GM08714 (cell line): ENCODE data around the gene CD96.
"Not testable (repeated sequence)": the region's sequence is repeated elsewhere in the genome, so short reads cannot be mapped to it uniquely, and the experiment has no call there.

Experiments
- H3K4me3 ChIP-seq: fragments of 200-500 bp; sonication (Bioruptor generic); 2 replicates; pipeline ENCODE4 v1.5.1; 2014; ENCODE audit warnings: mild to moderate bottlenecking, low read length, inconsistent platforms
- ZNF274 ChIP-seq: IDR thresholded peaks from 2 replicates; pipeline ENCODE4 v1.6.1; 2012; ENCODE audit warnings: mild to moderate bottlenecking, low read depth, low read length

CD96 gene

DNA sequence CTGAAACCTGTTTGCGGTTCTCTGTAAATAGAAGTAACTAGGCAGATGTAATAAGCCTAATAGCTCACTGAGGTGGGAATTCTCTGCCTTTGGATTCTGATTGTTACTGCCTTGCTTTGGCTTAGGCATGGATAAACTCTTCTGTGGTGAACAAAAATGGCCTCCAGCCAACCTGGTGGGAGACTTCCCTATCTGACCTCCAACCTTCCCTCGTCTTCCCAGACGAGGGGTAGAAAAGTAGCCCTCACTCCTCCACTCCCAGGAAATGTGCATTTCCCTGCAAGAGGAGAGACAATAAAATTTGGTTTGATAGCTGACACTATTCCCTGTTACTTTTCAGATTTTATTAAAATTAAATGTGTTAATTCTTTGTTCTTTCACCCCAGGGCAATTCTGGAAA is 606 bp upstream of the CD96 start:
- no peak for TF ChIP-seq ZNF274
- no peak overlapping the region for H3K4me3 ChIP-seq

DNA sequence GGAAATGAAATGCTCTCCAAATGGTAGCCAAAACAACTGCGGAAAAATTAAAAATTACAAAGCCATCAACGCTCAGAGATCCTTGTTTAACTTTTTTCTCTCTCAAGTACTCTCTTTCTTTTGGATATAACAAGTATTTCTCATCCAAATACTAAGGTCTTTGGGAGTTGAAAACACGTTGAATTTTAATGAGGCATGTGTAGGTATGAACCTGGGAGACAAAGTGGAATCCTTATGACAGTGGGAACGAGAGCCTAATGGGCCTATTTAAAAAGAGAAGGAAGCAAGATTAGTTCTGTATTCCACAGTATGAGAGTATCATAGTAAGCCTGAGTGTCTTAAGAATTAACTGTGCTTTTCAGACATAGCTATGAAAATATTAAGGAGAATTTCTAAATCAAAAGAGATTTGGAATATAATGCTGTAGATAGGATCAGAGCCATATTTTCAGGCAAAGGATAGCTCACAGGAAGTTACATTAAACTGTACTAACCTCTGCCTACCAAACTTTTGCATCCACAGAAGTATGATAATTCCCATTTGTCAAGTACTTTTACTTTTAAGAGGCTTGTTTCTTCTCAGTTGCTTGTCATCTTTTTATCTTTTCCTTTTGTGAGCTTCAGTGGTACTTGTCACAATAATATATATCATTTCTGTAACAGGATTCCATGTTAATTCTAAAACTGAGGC is 759 bp downstream of the CD96 start:
- H3K4me3 ChIP-seq, result peak overlapping the region; percentile 58
- no peak for TF ChIP-seq ZNF274

DNA sequence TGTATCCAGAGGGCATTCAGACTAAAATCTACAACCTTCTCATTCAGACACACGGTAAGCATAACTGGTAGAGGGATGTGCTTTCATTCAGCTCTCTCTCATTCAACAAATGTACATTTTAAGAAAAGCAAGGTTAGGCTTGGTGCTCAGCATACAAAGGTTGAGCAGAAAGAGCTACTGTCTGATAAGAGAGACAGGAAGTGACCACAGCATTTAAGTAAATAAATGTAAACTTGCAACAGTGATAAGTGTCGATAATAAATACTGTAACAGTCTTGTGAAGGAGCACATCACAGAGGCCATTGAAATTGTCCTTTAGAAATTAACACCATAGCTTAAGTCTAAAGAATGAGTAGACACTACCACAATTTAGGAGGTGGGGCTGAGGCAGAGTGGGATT is 3.4 kb downstream of the CD96 start:
- TF ChIP-seq ZNF274, result no peak
- H3K4me3 ChIP-seq, result no peak overlapping the region

DNA sequence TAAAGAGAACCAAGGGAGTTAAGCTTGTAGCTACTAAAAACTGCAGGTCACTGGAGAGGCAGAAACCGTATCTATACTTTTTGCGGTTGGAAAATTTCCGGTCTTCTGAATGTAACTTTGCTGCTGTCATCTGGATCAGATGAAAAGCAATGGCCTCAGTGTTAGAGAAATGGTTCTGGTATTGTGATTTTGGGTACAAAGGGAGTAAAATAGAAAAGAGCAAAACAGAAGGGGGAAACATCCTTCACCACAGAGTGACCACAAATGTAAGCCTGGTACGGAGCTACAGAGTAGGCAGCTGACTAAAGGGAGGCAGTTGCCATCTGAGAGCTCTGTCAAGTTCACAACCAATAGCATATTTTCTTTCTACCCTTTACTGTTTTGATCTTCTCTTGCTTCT is 5.6 kb downstream of the CD96 start:
- H3K4me3 ChIP-seq, result peak overlapping the region; percentile 27; the same call in 1 of the 2 replicates
- TF ChIP-seq ZNF274, result no peak

DNA sequence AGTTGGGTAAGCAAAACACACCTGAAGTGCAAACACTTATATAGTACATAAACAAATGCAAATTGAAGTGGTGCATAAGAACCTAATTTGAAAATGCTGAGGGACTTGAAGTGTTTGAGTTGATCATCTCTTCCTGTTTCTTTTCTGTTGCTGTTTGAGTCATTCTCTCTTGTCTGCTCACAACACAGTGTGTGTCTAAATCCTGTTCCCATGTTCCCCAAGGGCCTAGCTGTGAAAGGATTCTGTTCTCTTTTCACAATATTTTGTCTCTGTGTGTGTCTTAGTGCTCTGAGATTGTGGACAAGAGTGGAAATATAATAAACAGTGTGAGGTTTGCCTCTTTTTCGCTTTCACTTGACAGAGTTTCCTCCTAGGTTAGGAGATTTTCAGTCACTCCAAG is 6.1 kb downstream of the CD96 start:
- no peak for TF ChIP-seq ZNF274
- no peak overlapping the region for H3K4me3 ChIP-seq

DNA sequence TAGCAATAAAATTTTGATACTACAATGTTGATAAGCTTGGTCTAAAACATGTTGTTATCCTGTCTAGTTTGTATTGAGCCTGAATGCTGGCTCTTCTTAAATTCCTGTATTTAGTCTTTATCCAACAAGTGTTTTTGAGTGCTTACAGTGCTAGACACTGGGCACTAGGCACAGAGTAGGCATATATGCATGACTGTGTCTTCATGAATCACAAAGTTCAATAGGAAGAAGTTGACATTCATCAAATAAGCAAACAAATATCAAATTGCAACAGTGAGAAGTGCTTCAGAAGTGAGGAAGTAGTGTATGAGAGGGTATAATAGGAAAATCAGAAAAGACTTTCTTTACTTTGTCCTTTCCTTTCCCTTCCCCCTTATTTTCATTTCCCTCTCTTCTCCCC is 6.8 kb downstream of the CD96 start:
- H3K4me3 ChIP-seq, result no peak overlapping the region
- TF ChIP-seq ZNF274, result no peak

DNA sequence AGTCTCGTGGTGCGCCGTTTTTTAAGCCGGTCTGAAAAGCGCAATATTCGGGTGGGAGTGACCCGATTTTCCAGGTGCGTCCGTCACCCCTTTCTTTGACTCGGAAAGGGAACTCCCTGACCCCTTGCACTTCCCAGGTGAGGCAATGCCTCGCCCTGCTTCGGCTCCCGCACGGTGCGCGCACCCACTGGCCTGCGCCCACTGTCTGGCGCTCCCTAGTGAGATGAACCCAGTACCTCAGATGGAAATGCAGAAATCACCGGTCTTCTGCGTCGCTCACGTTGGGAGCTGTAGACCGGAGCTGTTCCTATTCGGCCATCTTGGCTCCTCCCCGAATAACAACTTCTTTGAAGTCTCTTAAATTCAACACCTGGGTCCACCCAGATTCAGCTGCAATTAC is 19.9 kb downstream of the CD96 start:
- H3K4me3 ChIP-seq, result not testable (repeated sequence)

DNA sequence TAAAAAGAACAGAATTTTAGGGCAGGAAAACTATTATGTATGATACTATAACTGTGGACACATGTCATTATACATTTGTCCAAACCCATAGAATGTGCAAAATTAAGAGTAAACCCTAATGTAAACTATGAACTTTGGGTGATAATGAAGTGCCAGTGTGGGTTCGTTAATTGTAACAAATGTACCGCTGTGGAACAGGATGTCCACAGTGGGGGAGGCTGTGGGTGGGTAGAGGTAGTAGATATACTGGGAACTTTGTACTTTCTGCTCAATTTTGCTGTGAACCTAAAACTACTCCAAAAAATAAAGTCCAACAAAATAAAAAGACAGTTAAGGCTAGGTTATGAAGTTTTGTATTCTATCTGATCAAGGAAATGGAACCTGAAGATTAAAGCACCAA is 24.8 kb downstream of the CD96 start:
- no peak overlapping the region for H3K4me3 ChIP-seq
- no peak for TF ChIP-seq ZNF274

DNA sequence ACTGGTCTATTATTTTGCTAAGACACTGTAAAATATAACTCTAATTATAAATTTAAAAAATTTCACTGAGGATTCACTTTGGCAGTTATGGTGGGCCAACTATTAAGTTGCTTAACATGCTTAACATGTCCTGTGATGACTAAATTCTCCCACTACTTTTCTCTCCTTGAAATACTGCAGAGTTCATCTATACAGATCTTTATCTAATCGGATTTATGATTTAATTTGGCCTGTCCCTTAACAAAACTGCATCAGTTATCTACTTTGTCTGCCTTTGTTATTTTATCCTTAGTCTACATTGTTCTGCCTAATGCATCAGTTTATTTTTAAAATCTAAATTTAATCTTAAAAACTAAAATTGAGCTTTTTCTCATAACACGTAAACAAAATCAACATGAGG is 26.4 kb downstream of the CD96 start:
- H3K4me3 ChIP-seq, result no peak overlapping the region
- TF ChIP-seq ZNF274, result no peak

DNA sequence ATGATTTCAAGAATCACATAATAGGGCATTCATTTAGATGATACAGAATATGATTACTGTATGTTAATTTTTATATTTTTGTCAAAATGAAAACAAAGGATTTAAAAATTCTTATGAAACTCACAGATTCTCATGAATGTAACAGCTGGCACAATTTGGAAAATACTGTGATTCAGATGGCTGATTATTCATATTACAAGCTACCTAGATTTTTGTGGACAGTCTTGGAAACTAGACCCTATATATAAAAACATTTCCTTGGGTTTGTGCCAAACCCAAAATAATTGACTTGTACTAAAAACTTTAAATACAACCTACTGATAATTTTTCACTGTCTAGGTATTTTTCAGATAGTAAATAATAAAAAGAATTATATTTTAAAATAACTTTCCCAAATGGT is 26.9 kb downstream of the CD96 start:
- no peak for TF ChIP-seq ZNF274
- no peak overlapping the region for H3K4me3 ChIP-seq

DNA sequence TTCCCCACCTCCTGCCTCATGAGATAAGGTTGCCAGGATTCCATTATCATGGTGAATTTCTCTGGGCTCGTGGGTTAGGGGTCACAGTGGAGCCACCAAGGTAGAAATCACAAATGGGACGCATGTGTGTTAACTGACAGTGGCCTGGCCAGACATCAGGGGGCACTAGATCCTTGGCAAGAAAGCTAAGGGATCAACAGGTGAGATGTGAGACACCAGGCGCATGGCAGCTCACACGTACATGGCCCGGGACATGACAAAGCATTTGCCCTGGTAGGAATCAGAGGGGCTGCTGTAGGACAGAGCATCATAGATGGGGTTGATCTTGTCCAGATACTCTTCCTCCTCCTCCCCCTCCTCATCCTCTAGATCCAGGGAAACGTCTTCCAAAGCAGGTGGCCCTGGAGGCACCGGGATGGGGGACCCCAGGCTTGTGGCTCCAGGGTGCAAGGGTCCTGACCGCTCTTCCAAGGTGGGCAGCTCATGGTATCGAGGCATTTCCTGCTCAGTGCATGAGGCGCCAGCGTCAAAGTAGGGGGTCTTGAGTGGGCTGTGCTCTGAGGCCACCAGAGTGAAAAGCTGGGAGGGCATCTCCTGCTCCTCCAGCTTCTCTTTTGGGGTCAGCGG is 28.5 kb downstream of the CD96 start:
- no peak overlapping the region for H3K4me3 ChIP-seq
- TF ChIP-seq ZNF274, result no peak

DNA sequence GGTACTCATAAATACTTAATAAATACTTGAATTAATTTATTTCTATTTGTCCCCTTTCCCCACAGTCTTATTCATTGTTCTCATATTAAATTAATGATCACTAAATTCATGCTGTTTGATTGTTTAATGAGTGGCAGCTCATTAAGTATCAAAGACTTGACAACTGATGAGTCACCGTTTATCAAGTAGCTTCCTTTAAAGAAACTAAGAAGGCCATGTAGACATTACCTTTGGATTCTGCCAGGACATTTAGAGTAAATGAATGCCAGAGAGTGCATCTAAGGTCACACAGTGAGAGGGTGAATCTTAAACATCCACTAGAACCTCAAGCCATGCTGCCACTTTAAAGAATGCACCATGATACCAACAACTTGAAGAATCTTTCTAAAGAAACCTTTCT is 29.3 kb downstream of the CD96 start:
- no peak overlapping the region for H3K4me3 ChIP-seq
- TF ChIP-seq ZNF274, result no peak

DNA sequence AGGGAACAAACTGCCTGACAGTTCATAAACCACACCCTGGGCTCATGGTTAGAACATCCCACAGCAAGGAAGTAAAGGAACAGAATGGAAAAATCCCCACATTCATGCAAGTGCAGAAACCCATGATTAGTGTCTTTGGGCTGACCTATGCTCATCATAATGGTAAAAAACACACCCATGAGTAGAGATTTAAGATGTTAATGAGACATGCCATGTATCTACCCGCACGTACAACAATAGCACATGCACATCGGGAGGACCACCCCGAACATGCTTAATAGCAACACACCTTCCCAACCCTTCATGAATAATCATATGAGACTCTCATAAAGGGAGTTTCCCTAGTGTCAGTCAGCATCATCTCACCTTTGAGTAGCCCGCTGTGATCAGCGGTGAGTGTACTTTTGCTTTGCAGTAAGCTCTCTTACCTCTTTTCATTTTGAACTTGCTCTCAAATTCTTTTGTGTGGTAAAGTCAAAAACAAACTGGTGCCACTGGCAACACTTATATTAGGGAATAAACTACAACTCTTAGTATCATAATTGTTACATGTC is 30.0 kb downstream of the CD96 start:
- no peak for TF ChIP-seq ZNF274
- no peak overlapping the region for H3K4me3 ChIP-seq

DNA sequence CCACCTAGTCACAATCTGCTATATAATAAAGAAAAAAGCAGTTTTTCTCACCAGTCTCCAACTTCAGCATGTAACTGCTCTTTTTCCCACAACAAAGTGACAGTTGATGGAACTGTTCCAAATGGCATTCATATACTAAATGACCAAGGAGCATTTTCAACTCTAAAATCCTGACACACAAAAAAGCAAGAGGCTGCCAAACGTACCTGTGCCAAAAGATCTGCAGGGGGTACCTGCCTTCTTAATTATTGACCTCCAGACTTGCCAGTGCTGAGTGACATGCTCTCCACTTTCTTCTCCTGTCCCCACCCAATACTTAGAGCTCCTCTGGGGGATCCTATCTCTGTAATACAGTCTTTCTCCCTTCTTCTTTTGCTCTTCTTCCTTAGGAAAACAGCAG is 35.1 kb downstream of the CD96 start:
- no peak overlapping the region for H3K4me3 ChIP-seq
- TF ChIP-seq ZNF274, result no peak

DNA sequence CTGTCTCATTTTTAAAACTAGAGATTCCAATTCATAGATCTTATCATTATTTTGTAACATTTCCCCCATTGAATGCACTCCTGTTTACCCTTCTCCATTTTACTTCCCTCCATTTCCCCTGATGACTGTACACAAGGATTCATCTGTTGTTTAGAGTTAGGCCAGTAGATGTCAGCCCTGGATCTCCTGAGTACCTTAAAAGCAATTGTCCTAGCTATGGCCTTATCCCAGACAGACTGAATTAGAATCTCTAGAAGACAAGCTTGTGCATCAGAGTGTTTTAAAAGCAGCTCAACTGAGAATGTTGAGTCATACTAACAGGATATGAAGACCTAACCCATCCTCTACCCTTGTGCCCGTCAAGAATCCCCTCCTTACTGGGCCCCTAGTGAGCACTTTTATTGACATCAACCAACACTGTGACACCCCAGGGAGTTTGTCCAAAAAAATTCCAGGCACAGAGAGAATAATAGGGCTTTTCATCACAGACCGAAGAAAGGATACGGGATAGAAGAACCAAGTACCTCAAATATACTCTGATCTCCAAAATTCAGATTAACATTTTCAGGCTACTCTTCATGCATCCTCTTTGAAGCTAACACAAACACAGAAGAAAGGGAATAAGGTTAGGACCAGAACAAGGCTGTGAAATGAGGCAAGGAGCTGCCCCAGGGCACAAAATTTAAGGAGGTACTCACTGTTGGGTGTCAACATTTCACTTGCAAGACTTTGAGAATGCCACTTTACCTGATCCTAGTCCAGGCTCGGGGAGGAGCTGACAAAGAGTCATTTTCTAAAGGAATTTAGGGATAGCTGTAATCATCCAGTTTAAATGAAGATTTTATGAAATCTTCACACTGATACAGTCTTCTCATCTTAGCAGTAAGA is 36.0 kb downstream of the CD96 start:
- TF ChIP-seq ZNF274, result no peak
- H3K4me3 ChIP-seq, result no peak overlapping the region
